Neural progenitor cell (in vitro differentiated cells): ENCODE measurements around the gene APBB1. TPM values are rescaled to one million over a fixed set of nuclear protein-coding genes. Genes with fewer than 3 reads are reported as not detected.

ENCODE experiments used
- DNase-seq: peaks from one replicate; pipeline ENCODE4 v3.0.0-alpha.2; 2016; ENCODE audit warnings: low spot score
- H2AFZ ChIP-seq: fragments of 200-600 bp; sonication (generic); replicated peaks from 2 replicates; pipeline ENCODE4 v1.6.1; 2016; ENCODE audit warnings: antibody characterized with exemption
- H3F3A ChIP-seq: fragments of 200-600 bp; sonication (generic); 2 replicates; pipeline ENCODE4 v1.6.1; 2016; ENCODE audit warnings: antibody characterized with exemption, low read depth
- H3K27ac ChIP-seq: fragments of 200-600 bp; sonication (generic); 2 replicates; pipeline ENCODE4 v1.5.1; 2016; ENCODE audit warnings: mild to moderate bottlenecking
- H3K27me3 ChIP-seq: fragments of 200-600 bp; sonication (generic); 2 replicates; pipeline ENCODE4 v1.6.1; 2016; ENCODE audit warnings: mild to moderate bottlenecking, moderate library complexity
- H3K36me3 ChIP-seq: fragments of 200-600 bp; sonication (generic); 2 replicates; pipeline ENCODE4 v1.5.1; 2016
- H3K4me1 ChIP-seq: fragments of 200-600 bp; sonication (generic); 2 replicates; pipeline ENCODE4 v1.6.1; 2016; ENCODE audit warnings: mixed run types
- H3K4me2 ChIP-seq: fragments of 200-600 bp; sonication (generic); 2 replicates; pipeline ENCODE4 v1.6.1; 2016
- H3K4me3 ChIP-seq: fragments of 200-600 bp; sonication (generic); 2 replicates; pipeline ENCODE4 v1.5.1; 2016
- H3K79me2 ChIP-seq: fragments of 200-600 bp; sonication (generic); 2 replicates; pipeline ENCODE4 v1.6.1; 2016; ENCODE audit warnings: low read depth
- H3K9ac ChIP-seq: fragments of 200-600 bp; sonication (generic); 2 replicates; pipeline ENCODE4 v1.6.1; 2016
- H3K9me3 ChIP-seq: fragments of 200-600 bp; sonication (generic); 2 replicates; pipeline ENCODE4 v1.5.1; 2016; ENCODE audit warnings: low read depth
- H4K20me1 ChIP-seq: fragments of 200-600 bp; sonication (generic); 2 replicates; pipeline ENCODE4 v1.6.1; 2016; ENCODE audit warnings: low read depth
- H3K27ac Mint-ChIP-seq: 3 replicates; pipeline ENCODE4 v1.8.0; 2021; ENCODE audit warnings: mixed read lengths
- H3K27me3 Mint-ChIP-seq: 2 replicates; pipeline ENCODE4 v1.8.0; 2022; ENCODE audit warnings: low read depth, mild to moderate bottlenecking, inconsistent platforms, moderate library complexity, mixed read lengths; ENCODE audit not compliant: insufficient read depth
- H3K36me3 Mint-ChIP-seq: 3 replicates; pipeline ENCODE4 v1.8.0; 2021; ENCODE audit warnings: mixed read lengths
- H3K4me1 Mint-ChIP-seq: 3 replicates; pipeline ENCODE4 v1.8.0; 2021; ENCODE audit warnings: mixed read lengths
- H3K4me3 Mint-ChIP-seq: 3 replicates; pipeline ENCODE4 v1.8.0; 2021; ENCODE audit warnings: mild to moderate bottlenecking, moderate library complexity, mixed read lengths
- H3K9me3 Mint-ChIP-seq: 3 replicates; pipeline ENCODE4 v1.8.0; 2020; ENCODE audit warnings: mixed read lengths
- CTCF ChIP-seq: fragments of 200-600 bp; sonication (generic); IDR thresholded peaks from 2 replicates; pipeline ENCODE4 v1.5.1; 2017; ENCODE audit warnings: antibody characterized with exemption, mild to moderate bottlenecking
- EZH2 ChIP-seq: fragments of 200-600 bp; sonication (generic); IDR thresholded peaks from 2 replicates; pipeline ENCODE4 v1.6.1; 2017; ENCODE audit warnings: antibody characterized with exemption, mild to moderate bottlenecking, moderate library complexity
- EZH2phosphoT487 ChIP-seq: fragments of 200-600 bp; sonication (generic); IDR thresholded peaks from 2 replicates; pipeline ENCODE4 v1.6.1; 2017; ENCODE audit warnings: antibody characterized with exemption
- total RNA-seq: library from RNA; depleted of rRNA; stranded (reverse); fragments of >200 nt; gene quantifications from 2 replicates; pipeline ENCODE4 v1.2.3, GENCODE V29; 2015; ENCODE audit warnings: low replicate concordance

APBB1 gene
- total RNA-seq, 1 donor from 2014 or later = 38.5 TPM

GRCh38 chr11:6360183-6360582, 58.7 kb downstream of the APBB1 start:
- Histone ChIP-seq H3K27ac (no peak overlapping the region), H3K79me2 (no peaks in the 10 kb centered on the region), H3K4me3 (no peak overlapping the region), H3K9ac (no peak overlapping the region), H2AFZ (no peak overlapping the region), H3K36me3 (no peaks in the 10 kb centered on the region), H3K27me3 (no peaks in the 10 kb centered on the region), H4K20me1 (no peaks in the 10 kb centered on the region), H3K4me2 (no peak overlapping the region), H3K4me1 (no peaks in the 10 kb centered on the region), H3K9me3 (no peaks in the 10 kb centered on the region), H3F3A (no peaks in the 10 kb centered on the region)
- no peak for DNase-seq
- no peak for TF ChIP-seq EZH2
- no peak for TF ChIP-seq CTCF
- TF ChIP-seq EZH2phosphoT487 = no peak
- Mint-ChIP-seq H3K27ac (no peak overlapping the region), H3K36me3 (no peaks in the 10 kb centered on the region), H3K27me3 (no peaks in the 10 kb centered on the region), H3K9me3 (no peaks in the 10 kb centered on the region), H3K4me3 (no peak overlapping the region), H3K4me1 (peaks cover 9% of the 10 kb centered on the region)

GRCh38 chr11:6357222-6357621, 61.7 kb downstream of the APBB1 start:
- Histone ChIP-seq H3K9ac (no peak overlapping the region), H3K36me3 (no peaks in the 10 kb centered on the region), H3K4me3 (no peak overlapping the region), H2AFZ (no peak overlapping the region), H3K79me2 (no peaks in the 10 kb centered on the region), H3K27me3 (no peaks in the 10 kb centered on the region), H3K4me1 (no peaks in the 10 kb centered on the region), H4K20me1 (no peaks in the 10 kb centered on the region), H3F3A (no peaks in the 10 kb centered on the region), H3K27ac (no peak overlapping the region), H3K4me2 (no peak overlapping the region), H3K9me3 (no peaks in the 10 kb centered on the region)
- no peak for DNase-seq
- no peak overlapping the region for H3K27ac Mint-ChIP-seq
- H3K4me3 Mint-ChIP-seq = no peak overlapping the region
- H3K27me3 Mint-ChIP-seq = peaks cover 3% of the 10 kb centered on the region
- TF ChIP-seq CTCF (no peak), EZH2phosphoT487 (no peak), EZH2 (no peak)
- H3K36me3 Mint-ChIP-seq = no peaks in the 10 kb centered on the region
- no peaks in the 10 kb centered on the region for H3K9me3 Mint-ChIP-seq
- peaks cover 6% of the 10 kb centered on the region for H3K4me1 Mint-ChIP-seq

GRCh38 chr11:6356503-6357055, 62.3 kb downstream of the APBB1 start:
- Histone ChIP-seq H3K27ac (no peak overlapping the region), H3K9ac (no peak overlapping the region), H3F3A (no peaks in the 10 kb centered on the region), H3K36me3 (no peaks in the 10 kb centered on the region), H4K20me1 (no peaks in the 10 kb centered on the region), H3K4me3 (no peak overlapping the region), H3K79me2 (no peaks in the 10 kb centered on the region), H3K9me3 (no peaks in the 10 kb centered on the region), H3K4me1 (no peaks in the 10 kb centered on the region), H3K4me2 (no peak overlapping the region), H2AFZ (no peak overlapping the region), H3K27me3 (no peaks in the 10 kb centered on the region)
- H3K27me3 Mint-ChIP-seq = peaks cover 3% of the 10 kb centered on the region
- no peaks in the 10 kb centered on the region for H3K36me3 Mint-ChIP-seq
- no peak for DNase-seq
- H3K4me3 Mint-ChIP-seq = no peak overlapping the region
- peaks cover 6% of the 10 kb centered on the region for H3K4me1 Mint-ChIP-seq
- no peak overlapping the region for H3K27ac Mint-ChIP-seq
- TF ChIP-seq EZH2 (no peak), CTCF (no peak), EZH2phosphoT487 (no peak)
- H3K9me3 Mint-ChIP-seq = no peaks in the 10 kb centered on the region
